GM12891 (cell line): ENCODE data around the gene SH3GL2.

Experiments
- DNase-seq: peaks from one replicate; pipeline ENCODE4 v3.0.0; 2011; ENCODE audit warnings: low spot score; ENCODE audit not compliant: insufficient read length
- FAIRE-seq: peaks from 2 replicates; lab custom pipeline; 2011; peaks lifted over from hg19 to GRCh38; lab: Jason Lieb, UNC
- PAX5 ChIP-seq: IDR thresholded peaks from 2 replicates; pipeline ENCODE4 v1.6.1; 2011; ENCODE audit warnings: low read length, moderate library complexity, mild to moderate bottlenecking; ENCODE audit not compliant: insufficient read depth, severe bottlenecking
- POLR2A ChIP-seq: IDR thresholded peaks from 2 replicates; pipeline ENCODE4 v1.6.1; 2011; ENCODE audit warnings: low read depth, low read length, control low read depth
- POLR2AphosphoS5 ChIP-seq: IDR thresholded peaks from 2 replicates; pipeline ENCODE4 v1.6.1; 2011; ENCODE audit warnings: low read depth, low read length, control low read depth
- POU2F2 ChIP-seq: IDR thresholded peaks from 2 replicates; pipeline ENCODE4 v1.6.1; 2011; ENCODE audit warnings: low read depth, mild to moderate bottlenecking, control low read depth, low read length, moderate library complexity
- SPI1 ChIP-seq: IDR thresholded peaks from 2 replicates; pipeline ENCODE4 v1.6.1; 2011; ENCODE audit warnings: low read depth, low read length, control low read depth
- TAF1 ChIP-seq: IDR thresholded peaks from 2 replicates; pipeline ENCODE4 v1.6.1; 2011; ENCODE audit warnings: low read depth, low read length, control low read depth

Gene SH3GL2

DNA sequence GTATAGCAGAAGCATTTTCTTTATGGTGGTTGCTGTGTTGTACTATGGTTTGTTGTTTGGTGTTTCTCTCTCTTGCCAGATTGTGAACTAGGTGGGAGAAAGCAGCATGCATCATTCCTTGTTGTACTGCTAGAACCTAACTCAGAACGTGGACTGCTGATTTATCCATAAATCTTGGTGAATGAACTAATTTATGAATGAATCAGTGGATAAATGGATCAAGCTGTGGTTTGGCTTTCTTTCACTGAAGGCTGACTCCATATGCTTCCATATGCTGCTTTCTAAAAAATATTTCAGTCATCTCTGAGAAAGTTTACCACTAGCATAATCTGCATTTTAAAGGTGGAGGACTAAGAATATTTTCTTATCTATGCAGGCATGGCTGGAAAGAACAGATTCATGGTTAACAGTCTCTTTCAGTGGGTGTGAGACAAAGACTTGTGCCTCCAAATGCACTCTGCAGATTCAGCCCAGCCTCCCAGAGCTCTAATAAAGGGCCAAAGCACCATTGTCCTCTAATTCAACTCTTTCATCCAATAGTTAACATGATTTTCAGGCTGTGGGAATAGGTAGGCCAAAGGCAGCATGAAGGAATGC, 237.7 kb downstream of the SH3GL2 start:
- no peak for TF ChIP-seq PAX5
- TF ChIP-seq POLR2AphosphoS5: no peak
- TF ChIP-seq POLR2A: no peak
- no peak for TF ChIP-seq POU2F2
- no peak for TF ChIP-seq TAF1
- TF ChIP-seq SPI1: no peak
- FAIRE-seq (no peak), DNase-seq (no peak)

DNA sequence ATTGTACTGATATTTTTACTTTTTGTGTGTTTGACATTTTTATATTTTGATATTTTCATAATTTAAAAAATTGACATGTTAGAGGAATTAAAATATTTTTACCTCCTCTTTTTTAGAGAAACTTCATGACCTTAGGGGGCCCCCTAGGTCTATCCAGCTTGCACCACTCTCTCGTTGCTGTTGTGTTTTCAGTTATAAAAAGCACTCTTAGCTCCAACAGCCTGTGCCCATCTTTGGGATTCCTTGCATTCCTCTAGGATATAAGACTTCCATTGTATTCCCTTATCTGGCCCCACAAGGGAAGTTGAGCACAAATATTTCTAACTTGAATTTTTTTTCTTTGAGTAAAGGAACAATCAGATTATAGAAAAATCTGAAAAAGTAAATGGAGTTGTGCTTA, 245.3 kb downstream of the SH3GL2 start:
- TF ChIP-seq POLR2A: no peak
- TF ChIP-seq TAF1: no peak
- no peak for TF ChIP-seq PAX5
- no peak for TF ChIP-seq POLR2AphosphoS5
- TF ChIP-seq SPI1: no peak
- no peak for TF ChIP-seq POU2F2

DNA sequence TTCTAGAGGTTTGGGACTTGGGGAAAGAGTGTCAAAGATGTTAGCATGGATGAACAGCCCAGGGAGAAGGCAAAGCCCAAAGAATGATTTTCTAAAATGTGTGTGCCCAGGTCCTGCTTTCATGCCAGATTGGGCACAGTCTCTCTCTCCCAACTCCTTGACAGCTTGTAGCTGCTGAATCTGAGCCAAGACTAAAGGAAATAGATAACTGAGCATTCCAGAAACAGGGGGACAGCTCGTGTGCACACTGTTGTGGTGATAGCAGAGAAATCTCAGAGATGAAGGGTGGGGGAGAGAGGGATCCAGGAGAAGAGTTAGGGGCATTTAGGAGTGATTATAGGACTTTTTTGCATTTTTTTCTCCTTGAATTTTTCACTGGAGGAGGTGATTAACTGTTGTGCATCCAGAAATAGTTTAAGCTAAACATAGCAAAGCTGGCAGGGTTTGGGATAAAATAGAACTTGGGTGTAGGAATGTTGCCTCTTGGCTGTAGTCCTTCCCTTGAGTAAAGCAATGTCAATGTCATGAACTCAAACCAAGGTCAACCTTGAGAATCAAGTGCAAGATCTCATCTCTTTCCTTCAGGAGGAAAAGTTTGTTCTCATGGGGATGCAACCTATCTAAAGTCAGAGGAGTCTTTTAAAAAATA, 245.9 kb downstream of the SH3GL2 start:
- no peak for DNase-seq
- no peak for FAIRE-seq
- TF ChIP-seq TAF1: no peak
- no peak for TF ChIP-seq POU2F2
- no peak for TF ChIP-seq PAX5
- TF ChIP-seq SPI1: no peak
- TF ChIP-seq POLR2A: no peak
- TF ChIP-seq POLR2AphosphoS5: no peak

More for the DNA sequence above, 245.3 kb downstream of the SH3GL2 start:
- DNase-seq: no peak
- FAIRE-seq: no peak

DNA sequence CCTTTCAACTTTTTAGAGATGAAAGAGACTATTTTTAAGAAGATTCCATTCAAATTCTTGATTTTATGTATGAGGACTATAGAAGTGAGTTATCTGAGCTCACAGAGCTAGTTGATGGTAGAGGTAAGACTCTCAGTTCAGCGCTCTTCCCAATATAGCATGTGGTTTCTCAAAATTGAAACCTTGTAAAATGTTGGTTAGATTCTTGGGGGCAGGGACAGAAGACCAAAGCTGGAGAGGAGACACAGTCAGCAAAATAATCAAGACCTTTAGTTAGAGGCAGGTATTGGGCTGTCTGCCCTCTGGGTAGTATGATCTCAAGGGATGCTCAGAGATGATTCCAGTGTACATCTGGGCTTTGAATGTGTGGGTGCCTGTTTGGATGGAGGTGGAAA, 246.4 kb downstream of the SH3GL2 start:
- DNase-seq (no peak), FAIRE-seq (no peak)
- TF ChIP-seq PAX5 (no peak), POU2F2 (no peak), POLR2A (no peak), TAF1 (no peak), SPI1 (no peak), POLR2AphosphoS5 (no peak)

DNA sequence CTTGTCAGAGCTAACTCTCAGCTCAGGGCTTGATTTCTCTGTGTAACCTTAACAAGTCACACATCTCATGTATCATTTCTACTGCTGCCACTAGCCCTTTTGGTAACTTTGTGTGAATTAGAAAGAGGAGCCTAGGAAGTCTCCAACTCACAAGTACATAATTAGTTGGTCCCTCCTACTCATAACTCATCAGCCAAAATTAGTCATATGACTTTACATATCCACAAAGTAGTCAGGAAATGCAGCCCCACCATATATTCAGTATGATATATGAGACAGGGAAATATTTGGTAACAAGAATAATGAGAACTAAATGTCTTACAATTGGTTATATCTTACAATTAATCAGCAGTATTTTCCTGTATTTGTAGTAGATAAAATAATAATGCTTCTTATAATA, 250.2 kb downstream of the SH3GL2 start:
- DNase-seq (no peak), FAIRE-seq (no peak)
- no peak for TF ChIP-seq TAF1
- TF ChIP-seq POLR2AphosphoS5: no peak
- TF ChIP-seq POLR2A: no peak
- TF ChIP-seq POU2F2: no peak
- TF ChIP-seq SPI1: no peak
- no peak for TF ChIP-seq PAX5

DNA sequence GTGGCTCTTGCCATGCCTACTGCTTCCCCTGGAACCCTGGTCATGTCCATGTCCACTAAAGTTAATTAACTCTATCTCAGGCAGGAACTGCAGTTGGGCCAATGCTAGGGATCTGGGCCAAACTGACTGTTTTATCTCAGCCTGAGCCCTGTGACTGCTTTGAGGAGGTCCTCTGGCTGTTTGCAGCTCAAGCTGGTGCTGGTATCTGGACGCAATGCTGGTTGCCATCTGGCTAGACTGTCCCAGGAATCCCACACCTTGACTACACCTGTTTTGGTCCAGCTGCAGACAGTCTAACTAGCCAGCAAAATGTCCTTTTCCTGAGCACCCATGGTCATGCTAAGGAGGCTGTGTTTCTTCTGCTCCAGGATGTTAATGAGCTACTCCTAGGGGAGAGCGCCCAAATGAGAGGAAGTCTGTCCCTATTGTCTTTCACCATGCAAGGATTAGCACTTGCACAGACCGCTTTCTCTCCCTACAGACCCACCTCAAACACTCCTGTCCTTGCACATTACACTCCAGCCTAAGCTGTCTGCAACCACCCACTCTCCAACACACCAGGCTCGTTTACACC, 251.0 kb downstream of the SH3GL2 start:
- no peak for DNase-seq
- no peak for FAIRE-seq
- TF ChIP-seq TAF1 (no peak), POLR2AphosphoS5 (no peak), POLR2A (no peak), PAX5 (no peak), POU2F2 (no peak)

DNA sequence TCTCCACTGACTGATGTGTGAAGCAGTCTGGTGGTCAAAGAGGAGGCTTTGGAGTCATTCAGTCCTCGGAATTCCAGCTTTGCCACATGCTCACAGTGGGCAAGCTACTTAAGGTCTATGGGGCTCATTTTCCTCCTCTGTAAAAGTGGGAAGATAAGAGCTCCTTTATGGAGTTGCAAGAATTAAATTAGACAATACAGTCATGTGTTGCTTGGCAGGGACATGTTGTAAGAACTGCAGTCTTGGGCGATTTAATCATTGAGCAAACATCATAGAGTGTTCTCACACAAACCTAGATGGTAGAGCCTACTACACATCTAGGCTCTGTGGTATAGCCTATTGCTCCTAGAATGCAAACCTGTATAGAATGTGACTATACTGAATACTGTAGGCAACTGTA, 253.9 kb downstream of the SH3GL2 start:
- TF ChIP-seq SPI1 (no peak), POLR2A (no peak), POU2F2 (no peak), POLR2AphosphoS5 (no peak), PAX5 (no peak), TAF1 (no peak)
- no peak for DNase-seq

DNA sequence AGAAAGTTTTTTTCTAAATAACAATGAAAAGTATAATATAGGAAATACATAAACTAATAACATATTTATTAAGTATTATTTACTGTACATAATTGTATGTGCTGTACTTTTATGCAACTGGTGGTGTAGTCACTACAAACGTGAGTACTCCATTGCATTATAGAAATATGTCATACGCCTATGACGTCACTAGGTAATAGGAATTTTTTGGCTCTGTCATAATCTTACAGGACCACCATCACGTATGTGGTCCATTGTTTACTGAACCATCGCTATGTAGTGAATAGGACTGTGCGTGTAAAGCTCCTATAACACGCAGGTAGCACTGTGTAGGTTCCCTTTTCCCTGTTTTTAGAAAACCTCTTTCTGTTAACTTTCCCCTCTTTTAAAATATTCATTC, 255.0 kb downstream of the SH3GL2 start:
- no peak for FAIRE-seq
- no peak for TF ChIP-seq POLR2AphosphoS5
- no peak for TF ChIP-seq POU2F2
- TF ChIP-seq POLR2A: no peak
- no peak for TF ChIP-seq SPI1
- TF ChIP-seq PAX5: no peak
- TF ChIP-seq TAF1: no peak
- DNase-seq: no peak

More for the DNA sequence above, 253.9 kb downstream of the SH3GL2 start:
- no peak for FAIRE-seq

DNA sequence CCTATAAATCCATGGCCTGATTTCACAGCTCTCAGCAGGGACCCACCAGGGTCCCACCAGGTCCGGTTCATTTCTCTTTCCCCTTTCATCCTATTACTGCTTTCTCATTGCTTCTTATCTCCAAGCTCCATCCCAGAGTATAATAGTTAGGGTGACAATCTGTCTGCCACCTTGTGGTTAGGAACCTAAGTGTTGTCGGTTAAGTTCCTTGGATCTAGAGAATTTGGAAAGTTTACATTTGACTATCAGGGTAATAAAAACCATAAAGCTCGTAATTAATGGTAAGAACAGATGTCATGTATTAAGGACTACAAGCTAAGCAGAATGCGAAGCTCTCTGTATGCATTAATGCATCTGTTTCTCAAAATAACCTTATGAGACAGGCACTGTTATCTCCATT, 259.1 kb downstream of the SH3GL2 start:
- TF ChIP-seq POU2F2 (no peak), POLR2AphosphoS5 (no peak), SPI1 (no peak), TAF1 (no peak), POLR2A (no peak), PAX5 (no peak)
- DNase-seq (no peak), FAIRE-seq (no peak)

DNA sequence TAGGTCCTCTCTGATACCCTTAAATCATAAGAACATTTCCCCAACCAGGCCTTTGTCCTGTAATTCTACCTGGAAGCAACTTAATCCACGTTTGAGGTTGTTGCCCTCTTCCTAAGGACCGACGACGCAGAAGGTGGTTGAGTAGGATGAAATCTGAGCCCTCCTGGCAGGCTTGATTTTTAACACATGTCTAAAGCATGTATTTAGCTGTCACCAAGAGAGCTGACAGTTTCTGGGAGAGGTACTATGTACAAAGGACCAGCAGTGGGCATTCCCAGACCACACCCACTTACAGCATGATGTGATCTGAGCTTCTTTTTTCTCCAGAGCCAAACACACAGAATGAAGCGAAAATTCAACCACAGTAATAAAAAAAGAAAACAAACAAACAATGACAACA, 260.9 kb downstream of the SH3GL2 start:
- FAIRE-seq (no peak), DNase-seq (no peak)
- no peak for TF ChIP-seq POU2F2
- TF ChIP-seq SPI1: no peak
- TF ChIP-seq POLR2AphosphoS5: no peak
- no peak for TF ChIP-seq POLR2A
- TF ChIP-seq TAF1: no peak
- TF ChIP-seq PAX5: no peak
